ENCODE measurements around the gene HNRNPA3. TPM values are rescaled to one million over a fixed set of nuclear protein-coding genes. Genes with fewer than 3 reads are reported as not detected.

The HNRNPA3 gene
- total RNA-seq, 2 experiments from 2014 or later, result 309 to 312 TPM

DNA sequence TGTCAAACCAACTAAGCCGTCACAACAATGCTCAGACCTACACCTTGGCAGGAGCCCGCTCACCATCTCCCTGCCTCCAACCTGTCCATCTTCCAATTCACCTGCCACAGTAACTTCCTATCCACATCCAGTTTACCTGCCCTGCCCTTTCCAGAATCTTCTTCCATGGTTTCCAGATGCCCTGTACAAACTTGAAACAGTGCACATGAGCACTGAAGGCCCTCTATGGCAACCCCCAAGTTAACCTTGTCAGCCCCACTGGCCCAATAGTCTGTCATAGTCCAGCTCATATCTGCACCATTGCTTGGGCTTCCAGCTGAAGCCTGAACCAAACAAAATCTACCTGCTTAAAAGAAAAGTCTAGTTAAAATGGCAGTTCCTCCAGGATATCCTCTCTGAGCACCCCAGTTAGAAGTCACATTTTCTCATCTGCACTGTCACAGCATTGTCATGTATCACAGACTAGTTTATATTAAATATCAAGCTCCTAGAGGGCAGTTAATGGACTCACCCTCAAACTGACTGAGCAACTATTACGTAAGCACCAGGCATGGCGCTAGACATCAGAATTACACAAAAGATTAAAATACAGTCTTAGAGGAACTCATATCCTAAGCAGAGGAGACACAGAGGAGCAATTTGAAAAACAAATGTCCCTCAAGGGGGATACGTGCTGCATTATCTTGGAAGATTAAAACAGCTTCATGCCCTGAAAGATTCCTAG, 40.4 kb downstream of the HNRNPA3 start:
- POLR2A ChIA-PET, result interaction anchor here (1.0 to 8.4 kb wide), 7 partner anchors 8 to 41 kb away, joined by 3 to 158 read pairs (median 4); partner anchors contain the start of genes HNRNPA3 and NFE2L2
- H3K36me3 Mint-ChIP-seq (ENCODE audit: low read depth), result peaks cover 55% of the 10 kb centered on the region

DNA sequence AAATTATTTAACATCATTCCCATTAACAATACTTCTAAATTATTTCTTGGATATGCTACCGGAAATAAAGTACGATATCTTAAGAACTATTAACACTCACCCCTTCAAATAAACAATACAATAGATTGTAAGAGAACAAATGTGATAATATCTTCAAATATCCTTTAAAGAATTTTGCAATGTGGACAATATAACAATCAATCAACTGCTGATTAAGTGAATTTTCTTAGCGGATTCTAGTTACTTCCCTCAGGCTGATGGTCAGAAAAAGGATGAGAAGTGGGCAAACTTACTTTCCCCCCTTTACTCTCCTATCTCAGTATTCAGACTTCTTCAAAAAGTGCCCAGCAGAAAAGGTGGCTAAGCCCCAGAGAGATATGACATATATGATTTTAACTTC, 41.1 kb downstream of the HNRNPA3 start:
- ChIA-PET CTCF (interaction anchor here (0.9 to 5.1 kb wide), 4 partner anchors 10 to 105 kb away, joined by 3 to 28 read pairs (median 4); partner anchors contain the start of gene NFE2L2), POLR2A (interaction anchor here (1.5 to 8.4 kb wide), 4 partner anchors 11 to 42 kb away, joined by 4 to 158 read pairs (median 26); partner anchors contain the start of genes HNRNPA3 and NFE2L2)
- H3K9me3 Mint-ChIP-seq, result peaks cover 4% of the 10 kb centered on the region
- peak overlapping the region; percentile 50 for H3K27ac Mint-ChIP-seq
- H3K36me3 Mint-ChIP-seq (ENCODE audit: low read depth), result peaks cover 60% of the 10 kb centered on the region
- H3K27me3 Mint-ChIP-seq, result no peaks in the 10 kb centered on the region
- no peak overlapping the region for H3K4me3 Mint-ChIP-seq
- peaks cover 90% of the 10 kb centered on the region for H3K4me1 Mint-ChIP-seq
- DNase-seq, result no peak

More for the DNA sequence above, 40.4 kb downstream of the HNRNPA3 start:
- H3K9me3 Mint-ChIP-seq, result peaks cover under 1% of the 10 kb centered on the region
- CTCF ChIA-PET, result interaction anchor here (1.0 to 5.1 kb wide), 4 partner anchors 11 to 104 kb away, joined by 3 to 28 read pairs (median 9); partner anchors contain the start of gene NFE2L2
- H3K4me3 Mint-ChIP-seq, result peak overlapping the region; percentile 56
- no peaks in the 10 kb centered on the region for H3K27me3 Mint-ChIP-seq
- peaks cover 86% of the 10 kb centered on the region for H3K4me1 Mint-ChIP-seq
- H3K27ac Mint-ChIP-seq, result peak overlapping the region; percentile 95
- no peak for DNase-seq

DNA sequence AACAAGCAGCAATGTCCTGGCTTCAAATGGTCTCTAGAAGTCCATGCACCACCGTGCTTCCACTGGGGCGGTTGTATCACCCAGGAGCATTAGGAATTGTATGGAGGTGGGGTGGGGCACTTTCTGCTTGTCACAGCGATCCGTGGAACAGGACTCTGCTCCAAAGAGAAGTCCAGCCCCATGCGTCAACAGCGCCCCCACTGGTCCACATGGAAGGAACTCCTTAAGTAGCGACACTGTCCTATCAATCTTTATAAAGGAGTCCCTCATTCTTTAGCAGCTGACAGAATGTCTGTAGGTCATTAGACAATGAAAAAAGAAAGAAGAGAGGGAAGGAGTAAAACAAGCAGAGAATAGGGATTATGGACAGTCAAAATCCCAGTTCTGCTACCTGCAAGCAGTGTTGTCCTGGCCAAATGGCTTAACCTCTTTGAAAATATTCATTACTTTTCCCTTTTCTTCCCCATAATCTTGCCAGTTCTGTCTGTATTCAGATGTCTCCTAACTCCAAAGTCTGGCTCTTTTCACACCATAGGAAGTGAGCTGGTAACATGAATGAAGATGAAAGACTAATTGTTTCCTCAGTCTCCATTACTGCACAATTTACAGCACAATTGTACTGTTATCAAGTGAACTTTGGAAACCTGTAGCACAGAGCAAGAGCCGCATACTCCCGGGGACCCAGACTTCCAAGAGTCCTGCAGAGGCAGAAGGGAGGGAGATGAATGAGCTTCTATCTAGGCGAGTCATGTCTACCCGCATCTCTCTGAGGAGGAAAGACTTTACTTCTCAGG, 42.0 kb downstream of the HNRNPA3 start:
- ChIA-PET CTCF (interaction anchor here (0.8 to 5.1 kb wide), 7 partner anchors 9 to 90 kb away, joined by 3 to 28 read pairs (median 5); partner anchors contain the start of gene NFE2L2), POLR2A (interaction anchor here (1.2 to 8.4 kb wide), 4 partner anchors 10 to 43 kb away, joined by 3 to 158 read pairs (median 26); partner anchors contain the start of genes HNRNPA3 and NFE2L2)
- Mint-ChIP-seq H3K4me3 (no peak overlapping the region), H3K4me1 (peaks cover 92% of the 10 kb centered on the region), H3K9me3 (peaks cover 4% of the 10 kb centered on the region), H3K36me3 (ENCODE audit: low read depth) (peaks cover 64% of the 10 kb centered on the region), H3K27me3 (no peaks in the 10 kb centered on the region), H3K27ac (peak overlapping the region; percentile 61)
- DNase-seq, result no peak

DNA sequence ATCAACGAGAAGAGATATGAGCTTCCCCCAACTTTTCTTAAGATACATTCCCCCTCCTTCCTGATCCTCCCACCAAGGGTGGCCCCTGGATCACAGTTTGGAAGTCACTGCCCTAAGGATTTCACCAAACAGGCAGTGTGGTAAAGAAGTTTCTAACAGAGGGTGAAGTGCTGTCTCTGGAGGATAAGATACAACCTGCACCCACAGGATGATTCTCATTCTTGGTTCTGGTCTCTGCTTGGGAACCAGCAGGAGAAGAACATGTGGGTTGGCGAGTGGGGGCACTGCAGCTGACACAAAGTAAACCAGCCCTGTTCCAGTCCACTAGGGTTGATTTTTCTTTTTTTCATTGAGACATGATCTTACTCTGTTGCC, 42.6 kb downstream of the HNRNPA3 start:
- no peak for DNase-seq
- Mint-ChIP-seq H3K36me3 (ENCODE audit: low read depth) (peaks cover 63% of the 10 kb centered on the region), H3K27me3 (no peaks in the 10 kb centered on the region), H3K27ac (no peak overlapping the region), H3K9me3 (peaks cover 4% of the 10 kb centered on the region), H3K4me3 (no peak overlapping the region), H3K4me1 (peaks cover 91% of the 10 kb centered on the region)
- CTCF ChIA-PET, result interaction anchor here (0.8 to 5.1 kb wide), 6 partner anchors 9 to 90 kb away, joined by 3 to 28 read pairs (median 5); partner anchors contain the start of gene NFE2L2
- POLR2A ChIA-PET, result interaction anchor here (1.2 to 8.4 kb wide), 3 partner anchors 9 to 43 kb away, joined by 3 to 158 read pairs (median 26); partner anchors contain the start of genes HNRNPA3 and NFE2L2

DNA sequence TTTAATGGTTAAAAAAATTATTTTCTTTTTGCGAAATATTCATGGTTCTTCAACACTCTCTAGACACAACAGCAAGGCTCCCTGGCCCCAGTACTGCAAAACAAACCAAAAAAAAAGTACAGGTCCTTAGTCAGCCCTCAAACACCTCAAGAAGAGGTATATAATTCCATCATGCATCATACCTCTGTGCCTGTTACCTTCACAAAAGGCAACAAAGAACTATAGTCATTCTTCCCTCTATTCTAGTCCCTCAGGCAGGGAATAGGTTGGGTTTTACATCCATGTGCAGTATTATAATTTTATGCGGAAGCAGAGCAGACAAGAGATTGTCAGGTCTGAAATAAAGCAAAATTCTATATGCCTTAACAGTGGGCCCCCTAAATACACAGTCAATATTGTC, 43.4 kb downstream of the HNRNPA3 start:
- Mint-ChIP-seq H3K36me3 (ENCODE audit: low read depth) (peaks cover 60% of the 10 kb centered on the region), H3K4me3 (no peak overlapping the region)

DNA sequence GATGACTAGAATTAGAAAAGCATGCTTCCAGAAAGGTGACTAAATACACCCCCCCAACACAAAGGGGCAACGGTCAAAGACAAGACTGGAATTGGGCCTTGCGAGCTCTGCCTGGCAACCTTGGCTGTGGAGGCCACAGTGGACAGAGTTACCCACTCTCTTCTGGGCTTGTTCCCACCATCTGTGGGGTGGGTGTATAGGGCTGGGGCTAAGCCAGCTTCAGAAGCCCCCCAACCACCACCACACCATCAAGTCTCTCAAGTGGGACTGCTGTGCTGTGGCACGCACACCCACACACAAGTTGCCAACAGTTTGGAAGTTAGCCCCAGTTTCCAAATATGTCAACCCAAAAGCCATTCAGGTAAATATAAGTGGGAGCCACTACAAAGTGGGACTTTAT, 44.1 kb downstream of the HNRNPA3 start:
- Mint-ChIP-seq H3K27me3 (no peaks in the 10 kb centered on the region), H3K36me3 (ENCODE audit: low read depth) (peaks cover 61% of the 10 kb centered on the region), H3K4me1 (peaks cover 88% of the 10 kb centered on the region), H3K27ac (no peak overlapping the region), H3K9me3 (peaks cover 4% of the 10 kb centered on the region), H3K4me3 (no peak overlapping the region)
- ChIA-PET CTCF (interaction anchor here (5.1 kb wide), 1 partner anchor 7 kb away, joined by 28 read pairs; the partner anchor contains the start of gene NFE2L2), POLR2A (interaction anchor here (1.9 to 8.4 kb wide), 2 partner anchors 8 to 45 kb away, joined by 6 to 158 read pairs; partner anchors contain the start of genes HNRNPA3 and NFE2L2)
- no peak for DNase-seq

More for the DNA sequence above, 43.4 kb downstream of the HNRNPA3 start:
- Mint-ChIP-seq H3K27ac (no peak overlapping the region), H3K27me3 (no peaks in the 10 kb centered on the region), H3K9me3 (peaks cover 4% of the 10 kb centered on the region), H3K4me1 (peaks cover 88% of the 10 kb centered on the region)
- ChIA-PET CTCF (interaction anchor here (1.9 to 5.1 kb wide), 2 partner anchors 8 to 58 kb away, joined by 5 to 28 read pairs; partner anchors contain the start of gene NFE2L2), POLR2A (interaction anchor here (1.9 to 8.4 kb wide), 3 partner anchors 9 to 44 kb away, joined by 6 to 158 read pairs (median 26); partner anchors contain the start of genes HNRNPA3 and NFE2L2)
- DNase-seq, result no peak

DNA sequence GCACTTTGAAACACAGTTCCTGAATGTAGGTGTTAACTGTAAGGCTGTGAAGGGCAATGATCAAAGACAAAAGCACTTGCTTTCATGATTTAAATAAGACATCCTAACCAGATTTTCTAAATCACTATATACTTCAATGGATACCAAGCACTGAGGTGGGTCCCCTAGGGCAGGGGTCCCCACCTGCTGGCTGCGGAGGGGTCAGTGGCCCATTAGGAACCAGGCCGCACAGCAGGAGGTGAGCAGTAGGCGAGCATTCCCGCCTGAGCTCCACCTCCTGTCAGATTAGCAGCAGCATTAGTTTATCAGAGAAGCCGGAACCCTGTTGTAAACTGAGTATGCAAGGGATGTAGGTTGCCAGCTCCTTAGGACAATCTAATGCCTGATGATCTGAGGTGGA, 44.9 kb downstream of the HNRNPA3 start:
- no peak for DNase-seq

DNA sequence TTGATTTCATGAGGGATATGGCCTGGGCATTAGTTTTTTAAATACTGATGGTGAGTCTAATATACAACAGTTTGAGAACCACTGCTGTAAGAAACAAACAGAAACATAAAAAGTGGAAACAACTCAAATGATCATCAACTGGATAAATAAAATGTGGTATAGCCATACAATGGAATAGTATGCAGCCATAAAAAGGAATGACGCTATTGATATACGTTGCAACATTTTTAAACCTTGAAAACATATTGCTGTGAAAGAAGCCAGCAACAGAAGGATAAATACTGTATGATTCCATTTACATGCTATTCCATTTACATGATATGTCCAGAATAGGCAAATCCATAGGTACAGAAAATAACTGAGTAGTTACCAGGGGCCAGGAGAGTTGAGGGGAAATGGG, 45.5 kb downstream of the HNRNPA3 start:
- H3K27ac Mint-ChIP-seq, result no peak overlapping the region
- POLR2A ChIA-PET, result interaction anchor here (1.9 kb wide), 1 partner anchor 46 kb away, joined by 6 read pairs; the partner anchor contains the start of gene HNRNPA3
- DNase-seq, result no peak
- no peak overlapping the region for H3K4me3 Mint-ChIP-seq
- H3K9me3 Mint-ChIP-seq, result peaks cover 4% of the 10 kb centered on the region
- peaks cover 63% of the 10 kb centered on the region for H3K36me3 Mint-ChIP-seq (ENCODE audit: low read depth)
- CTCF ChIA-PET, result interaction anchor here (1.4 kb wide), 1 partner anchor 77 kb away, joined by 3 read pairs; no protein-coding TSS in a partner anchor
- H3K27me3 Mint-ChIP-seq, result no peaks in the 10 kb centered on the region
- peaks cover 81% of the 10 kb centered on the region for H3K4me1 Mint-ChIP-seq

More for the DNA sequence above, 44.9 kb downstream of the HNRNPA3 start:
- Mint-ChIP-seq H3K9me3 (peaks cover 4% of the 10 kb centered on the region), H3K27me3 (no peaks in the 10 kb centered on the region), H3K4me1 (peaks cover 87% of the 10 kb centered on the region), H3K27ac (no peak overlapping the region), H3K4me3 (no peak overlapping the region), H3K36me3 (ENCODE audit: low read depth) (peaks cover 65% of the 10 kb centered on the region)
- ChIA-PET CTCF (no interaction called here), POLR2A (interaction anchor here (1.9 to 8.4 kb wide), 2 partner anchors 7 to 45 kb away, joined by 6 to 158 read pairs; partner anchors contain the start of genes HNRNPA3 and NFE2L2)

DNA sequence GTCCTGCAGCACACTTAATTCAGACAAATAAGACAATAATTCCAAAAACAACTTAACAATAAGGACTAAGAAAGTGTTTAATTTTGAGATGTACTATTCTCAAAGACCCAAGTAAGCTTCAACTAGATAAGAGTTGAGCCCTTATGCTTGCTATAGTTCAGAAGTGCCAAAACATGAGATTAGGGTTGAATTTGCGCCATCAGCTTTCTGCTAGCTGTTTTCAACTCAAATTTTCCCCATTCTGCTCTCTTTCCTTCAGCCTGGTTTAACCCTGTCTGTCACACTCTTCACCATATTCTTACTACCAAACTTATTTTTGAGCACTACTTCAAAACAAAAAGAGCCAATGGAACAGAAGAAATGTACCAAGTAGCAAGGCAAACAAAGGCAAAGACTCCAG, 47.8 kb downstream of the HNRNPA3 start:
- peak overlapping the region; percentile 14 for H3K4me3 Mint-ChIP-seq
- H3K27ac Mint-ChIP-seq, result peak overlapping the region; percentile 67
- H3K9me3 Mint-ChIP-seq, result peaks cover 4% of the 10 kb centered on the region
- DNase-seq, result no peak
- H3K27me3 Mint-ChIP-seq, result no peaks in the 10 kb centered on the region
- H3K4me1 Mint-ChIP-seq, result peaks cover 60% of the 10 kb centered on the region
- ChIA-PET CTCF (interaction anchor here (0.6 to 1.9 kb wide), 5 partner anchors 22 to 96 kb away, joined by 3 to 5 read pairs (median 4); no protein-coding TSS in a partner anchor), POLR2A (interaction anchor here (0.9 to 8.8 kb wide), 5 partner anchors 13 to 95 kb away, joined by 4 to 255 read pairs (median 5); partner anchors contain the start of gene HNRNPA3)
- peaks cover 55% of the 10 kb centered on the region for H3K36me3 Mint-ChIP-seq (ENCODE audit: low read depth)

DNA sequence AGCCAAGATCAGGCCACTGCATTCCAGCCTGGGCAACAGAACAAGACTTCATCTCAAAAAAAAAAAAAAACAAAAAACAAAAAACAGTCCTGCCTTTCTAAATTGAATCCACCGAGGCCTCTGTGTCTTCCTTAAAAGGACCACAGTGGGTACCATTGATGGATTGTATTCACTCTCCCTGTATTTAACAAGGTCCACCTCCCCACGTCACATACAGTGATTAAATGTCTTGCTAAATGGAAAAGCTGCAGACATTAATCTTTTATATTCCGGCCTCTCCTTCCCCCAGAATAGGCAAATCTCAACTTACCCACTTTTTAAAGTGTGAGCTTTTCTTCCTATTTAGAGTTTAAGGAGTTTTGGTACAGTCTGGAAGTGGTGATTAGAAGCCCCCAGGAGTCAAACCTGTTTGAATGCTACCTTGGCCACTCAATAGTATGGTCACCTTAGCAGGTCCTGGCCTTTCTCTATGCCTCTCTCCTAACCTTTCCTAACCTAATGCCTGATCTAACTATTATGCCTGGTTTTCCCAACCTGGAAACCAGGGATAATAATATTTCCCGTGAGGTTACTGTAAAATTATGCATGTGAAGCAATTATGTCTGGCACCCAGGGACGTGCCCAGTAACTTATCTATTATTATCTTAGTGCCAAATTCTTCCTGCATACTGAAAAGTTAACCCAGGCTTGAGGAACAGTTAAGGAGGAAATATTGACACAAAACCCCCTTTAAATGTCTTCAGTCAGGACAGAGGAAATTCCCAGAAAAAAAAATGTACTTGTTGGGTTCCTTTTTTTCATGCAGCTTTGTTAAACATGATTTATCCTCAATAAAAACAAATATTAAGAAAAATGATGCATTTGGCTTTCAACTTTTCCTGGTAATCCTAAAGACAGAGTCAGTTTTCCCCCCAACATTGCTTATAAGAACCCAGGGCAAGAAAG, 48.8 kb downstream of the HNRNPA3 start:
- no peaks in the 10 kb centered on the region for H3K27me3 Mint-ChIP-seq
- CTCF ChIA-PET, result interaction anchor here (1.0 to 5.9 kb wide), 6 partner anchors 21 to 96 kb away, joined by 3 to 63 read pairs (median 16); partner anchors contain the start of gene HNRNPA3
- DNase-seq, result no peak
- H3K27ac Mint-ChIP-seq, result peak overlapping the region; percentile 93
- H3K36me3 Mint-ChIP-seq (ENCODE audit: low read depth), result peaks cover 51% of the 10 kb centered on the region
- POLR2A ChIA-PET, result interaction anchor here (0.7 to 8.8 kb wide), 5 partner anchors 9 to 96 kb away, joined by 3 to 255 read pairs (median 4); partner anchors contain the start of gene HNRNPA3
- peaks cover 4% of the 10 kb centered on the region for H3K9me3 Mint-ChIP-seq
- H3K4me1 Mint-ChIP-seq, result peaks cover 60% of the 10 kb centered on the region
- H3K4me3 Mint-ChIP-seq, result peak overlapping the region; percentile 93

DNA sequence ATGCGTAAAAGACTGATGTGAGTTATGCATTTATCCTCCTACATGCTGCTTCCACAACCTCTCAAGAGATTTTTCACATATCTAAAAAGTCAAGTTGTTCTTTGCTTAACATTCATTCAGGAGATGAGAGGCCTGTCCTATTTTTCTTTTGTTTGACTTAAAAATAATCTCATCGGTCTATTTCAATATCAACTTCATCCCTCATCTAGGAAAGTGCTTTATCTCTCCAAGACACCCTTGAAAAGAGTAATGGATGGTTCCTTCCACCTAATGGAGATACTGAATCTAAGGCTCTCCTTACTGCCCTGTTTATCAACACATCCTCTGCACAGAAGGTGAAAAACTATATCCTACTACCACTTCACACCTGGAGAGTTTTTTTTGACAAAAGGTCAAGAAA, 49.5 kb downstream of the HNRNPA3 start:
- Mint-ChIP-seq H3K36me3 (ENCODE audit: low read depth) (peaks cover 51% of the 10 kb centered on the region), H3K4me3 (peak overlapping the region; percentile 93), H3K4me1 (peaks cover 59% of the 10 kb centered on the region), H3K27ac (peak overlapping the region; percentile 93), H3K27me3 (no peaks in the 10 kb centered on the region), H3K9me3 (peaks cover 4% of the 10 kb centered on the region)
- ChIA-PET POLR2A (interaction anchor here (1.6 to 8.8 kb wide), 10 partner anchors 9 to 95 kb away, joined by 4 to 255 read pairs (median 118); partner anchors contain the start of gene HNRNPA3), CTCF (interaction anchor here (1.0 to 5.9 kb wide), 5 partner anchors 22 to 97 kb away, joined by 3 to 63 read pairs (median 27); partner anchors contain the start of gene HNRNPA3)
- no peak for DNase-seq

Data from activated CD4-positive, alpha-beta memory T cell treated with anti-CD3 and anti-CD28 coated beads, Interleukin-2, amount 10 ng/mL, durations not matched to agents 7 days and 5 days (primary cell).